WTC11 (cell line): Measurements from ENCODE around the gene TMEM234. TPM values are rescaled to one million over a fixed set of nuclear protein-coding genes. Genes with fewer than 3 reads are reported as not detected.

ENCODE experiments used
- ATAC-seq: fragments of 200-7000 bp; cut with Tn5 transposase; 2 replicates; pipeline ENCODE4 v1.10.0; 2021; ENCODE audit warnings: mild to moderate bottlenecking, moderate library complexity
- CTCF ChIA-PET: fragments of 300-600 bp; sonication (Branson Sonifier 250); formaldehyde crosslinking; loops from one replicate; lab custom pipeline; 2021; ENCODE audit warnings: antibody characterized with exemption; lab: Charles Lee
- POLR2A ChIA-PET: fragments of 350-600 bp; sonication (Branson Sonifier 250); formaldehyde crosslinking; loops from one replicate; lab custom pipeline; 2021; ENCODE audit warnings: antibody characterized with exemption; lab: Charles Lee
- DNase-seq: peaks from one replicate; pipeline ENCODE4 v3.0.0; 2021; ENCODE audit warnings: low spot score
- H3K27ac Mint-ChIP-seq: 2 replicates; pipeline ENCODE4 v1.8.0; 2021; ENCODE audit warnings: mixed read lengths
- H3K27me3 Mint-ChIP-seq: 2 replicates; pipeline ENCODE4 v1.8.0; 2021; ENCODE audit warnings: low read depth, mild to moderate bottlenecking, moderate library complexity, mixed read lengths
- H3K36me3 Mint-ChIP-seq: 2 replicates; pipeline ENCODE4 v1.8.0; 2021; ENCODE audit warnings: mixed read lengths
- H3K4me1 Mint-ChIP-seq: 2 replicates; pipeline ENCODE4 v1.8.0; 2022; ENCODE audit warnings: mixed read lengths
- H3K4me3 Mint-ChIP-seq: 2 replicates; pipeline ENCODE4 v1.8.0; 2021; ENCODE audit warnings: mild to moderate bottlenecking, moderate library complexity, mixed read lengths
- H3K9me3 Mint-ChIP-seq: 2 replicates; pipeline ENCODE4 v1.8.0; 2021; ENCODE audit warnings: mixed read lengths
- ATF1 ChIP-seq: sonication (generic); formaldehyde crosslinking; IDR thresholded peaks from 2 replicates; pipeline ENCODE4 v1.8.1; 2023; ENCODE audit warnings: mild to moderate bottlenecking, moderate library complexity, missing genetic modification reagents
- CBFB ChIP-seq: sonication (generic); formaldehyde crosslinking; IDR thresholded peaks from 2 replicates; pipeline ENCODE4 v1.8.1; 2022; ENCODE audit warnings: mild to moderate bottlenecking, low read depth, missing genetic modification reagents
- CREB1 ChIP-seq: sonication (generic); formaldehyde crosslinking; IDR thresholded peaks from 2 replicates; pipeline ENCODE4 v1.8.0; 2023; ENCODE audit warnings: mild to moderate bottlenecking, missing genetic modification reagents
- ELF4 ChIP-seq: sonication (generic); formaldehyde crosslinking; IDR thresholded peaks from 2 replicates; pipeline ENCODE4 v1.8.1; 2022; ENCODE audit warnings: low read depth, mild to moderate bottlenecking, moderate library complexity, missing genetic modification reagents
- FOXK1 ChIP-seq: sonication (generic); formaldehyde crosslinking; IDR thresholded peaks from 2 replicates; pipeline ENCODE4 v1.8.0; 2022; ENCODE audit warnings: mild to moderate bottlenecking, moderate library complexity, missing genetic modification reagents
- GABPB1 ChIP-seq: sonication (generic); formaldehyde crosslinking; IDR thresholded peaks from 2 replicates; pipeline ENCODE4 v1.8.1; 2023; ENCODE audit warnings: mild to moderate bottlenecking, missing genetic modification reagents
- HMGA2 ChIP-seq: fragments of 250-450 bp; sonication (Bioruptor Pico); IDR thresholded peaks from 2 replicates; pipeline ENCODE4 v1.4.0; 2021; ENCODE audit warnings: mild to moderate bottlenecking, moderate library complexity
- NFATC4 ChIP-seq: fragments of 250-450 bp; sonication (Bioruptor Pico); IDR thresholded peaks from 2 replicates; pipeline ENCODE4 v1.9.0; 2021; ENCODE audit warnings: mild to moderate bottlenecking
- RELA ChIP-seq: sonication (generic); formaldehyde crosslinking; IDR thresholded peaks from 2 replicates; pipeline ENCODE4 v1.8.1; 2022; ENCODE audit warnings: missing genetic modification reagents, mild to moderate bottlenecking, borderline replicate concordance
- SMAD3 ChIP-seq: sonication (generic); formaldehyde crosslinking; IDR thresholded peaks from 2 replicates; pipeline ENCODE4 v1.8.0; 2022; ENCODE audit warnings: missing genetic modification reagents, mild to moderate bottlenecking, borderline replicate concordance
- SMAD4 ChIP-seq: sonication (generic); formaldehyde crosslinking; IDR thresholded peaks from 2 replicates; pipeline ENCODE4 v1.8.0; 2022; ENCODE audit warnings: mild to moderate bottlenecking, missing genetic modification reagents
- TCF7 ChIP-seq: sonication (generic); formaldehyde crosslinking; IDR thresholded peaks from 2 replicates; pipeline ENCODE4 v1.8.0; 2022; ENCODE audit warnings: mild to moderate bottlenecking, low read depth, missing genetic modification reagents, moderate library complexity
- TP53 ChIP-seq: sonication (generic); formaldehyde crosslinking; IDR thresholded peaks from 2 replicates; pipeline ENCODE4 v1.8.1; 2023; ENCODE audit warnings: mild to moderate bottlenecking, missing genetic modification reagents
- ZNF138 ChIP-seq: sonication (generic); formaldehyde crosslinking; conservative IDR thresholded peaks from 2 replicates; pipeline ENCODE4 v1.8.1; 2022; ENCODE audit warnings: mild to moderate bottlenecking, moderate library complexity, missing genetic modification reagents
- total RNA-seq: library from RNA; stranded (reverse); gene quantifications from 3 replicates; pipeline ENCODE4 v1.2.3, GENCODE V29; 2021
- TF ChIP-seq, protein P1 (sequence below): sonication (generic); formaldehyde crosslinking; IDR thresholded peaks from 2 replicates; pipeline ENCODE4 v1.8.1; 2023; ENCODE audit warnings: mild to moderate bottlenecking, missing genetic modification reagents, moderate library complexity
- TF ChIP-seq, protein P2 (sequence below): sonication (generic); formaldehyde crosslinking; IDR thresholded peaks from 2 replicates; pipeline ENCODE4 v1.8.1; 2023; ENCODE audit warnings: mild to moderate bottlenecking, missing genetic modification reagents, borderline replicate concordance
- TF ChIP-seq, protein P3 (sequence below): sonication (generic); formaldehyde crosslinking; IDR thresholded peaks from 2 replicates; pipeline ENCODE4 v1.8.0; 2023; ENCODE audit warnings: missing genetic modification reagents, mild to moderate bottlenecking, borderline replicate concordance
- TF ChIP-seq, protein P4 (sequence below): sonication (generic); formaldehyde crosslinking; IDR thresholded peaks from 2 replicates; pipeline ENCODE4 v1.8.1; 2022; ENCODE audit warnings: low read depth, missing genetic modification reagents, borderline replicate concordance

TMEM234 gene
- total RNA-seq, 1 experiment from 2014 or later, result 11.9 TPM

DNA sequence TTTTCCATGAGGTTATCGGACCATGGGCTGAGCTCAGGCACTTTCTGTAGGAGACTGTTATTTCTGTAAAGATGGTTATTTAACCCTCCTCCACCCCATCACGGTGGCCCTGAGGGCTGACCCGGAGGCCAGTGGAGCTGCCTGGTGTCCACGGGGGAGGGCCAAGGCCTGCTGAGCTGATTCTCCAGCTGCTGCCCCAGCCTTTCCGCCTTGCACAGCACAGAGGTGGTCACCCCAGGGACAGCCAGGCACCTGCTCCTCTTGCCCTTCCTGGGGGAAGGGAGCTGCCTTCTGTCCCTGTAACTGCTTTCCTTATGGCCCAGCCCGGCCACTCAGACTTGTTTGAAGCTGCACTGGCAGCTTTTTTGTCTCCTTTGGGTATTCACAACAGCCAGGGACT lies 24.3 kb downstream of the TMEM234 start:
- H3K4me1 Mint-ChIP-seq, result peaks cover 35% of the 10 kb centered on the region
- TF ChIP-seq RELA (no peak), GABPB1 (CRISPR knock-in tag) (no peak), ATF1 (no peak), CBFB (CRISPR knock-in tag) (no peak), ELF4 (no peak), FOXK1 (CRISPR knock-in tag) (no peak), SMAD4 (no peak), TP53 (no peak), NFATC4 (CRISPR knock-in tag) (no peak), ZNF138 (CRISPR knock-in tag) (no peak), TCF7 (CRISPR knock-in tag) (no peak), SMAD3 (CRISPR knock-in tag) (no peak), CREB1 (CRISPR knock-in tag) (no peak), HMGA2 (CRISPR knock-in tag) (no peak)
- TF ChIP-seq, protein P1, sequence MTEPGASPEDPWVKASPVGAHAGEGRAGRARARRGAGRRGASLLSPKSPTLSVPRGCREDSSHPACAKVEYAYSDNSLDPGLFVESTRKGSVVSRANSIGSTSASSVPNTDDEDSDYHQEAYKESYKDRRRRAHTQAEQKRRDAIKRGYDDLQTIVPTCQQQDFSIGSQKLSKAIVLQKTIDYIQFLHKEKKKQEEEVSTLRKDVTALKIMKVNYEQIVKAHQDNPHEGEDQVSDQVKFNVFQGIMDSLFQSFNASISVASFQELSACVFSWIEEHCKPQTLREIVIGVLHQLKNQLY (CRISPR knock-in tag), result no peak
- TF ChIP-seq, protein P2, sequence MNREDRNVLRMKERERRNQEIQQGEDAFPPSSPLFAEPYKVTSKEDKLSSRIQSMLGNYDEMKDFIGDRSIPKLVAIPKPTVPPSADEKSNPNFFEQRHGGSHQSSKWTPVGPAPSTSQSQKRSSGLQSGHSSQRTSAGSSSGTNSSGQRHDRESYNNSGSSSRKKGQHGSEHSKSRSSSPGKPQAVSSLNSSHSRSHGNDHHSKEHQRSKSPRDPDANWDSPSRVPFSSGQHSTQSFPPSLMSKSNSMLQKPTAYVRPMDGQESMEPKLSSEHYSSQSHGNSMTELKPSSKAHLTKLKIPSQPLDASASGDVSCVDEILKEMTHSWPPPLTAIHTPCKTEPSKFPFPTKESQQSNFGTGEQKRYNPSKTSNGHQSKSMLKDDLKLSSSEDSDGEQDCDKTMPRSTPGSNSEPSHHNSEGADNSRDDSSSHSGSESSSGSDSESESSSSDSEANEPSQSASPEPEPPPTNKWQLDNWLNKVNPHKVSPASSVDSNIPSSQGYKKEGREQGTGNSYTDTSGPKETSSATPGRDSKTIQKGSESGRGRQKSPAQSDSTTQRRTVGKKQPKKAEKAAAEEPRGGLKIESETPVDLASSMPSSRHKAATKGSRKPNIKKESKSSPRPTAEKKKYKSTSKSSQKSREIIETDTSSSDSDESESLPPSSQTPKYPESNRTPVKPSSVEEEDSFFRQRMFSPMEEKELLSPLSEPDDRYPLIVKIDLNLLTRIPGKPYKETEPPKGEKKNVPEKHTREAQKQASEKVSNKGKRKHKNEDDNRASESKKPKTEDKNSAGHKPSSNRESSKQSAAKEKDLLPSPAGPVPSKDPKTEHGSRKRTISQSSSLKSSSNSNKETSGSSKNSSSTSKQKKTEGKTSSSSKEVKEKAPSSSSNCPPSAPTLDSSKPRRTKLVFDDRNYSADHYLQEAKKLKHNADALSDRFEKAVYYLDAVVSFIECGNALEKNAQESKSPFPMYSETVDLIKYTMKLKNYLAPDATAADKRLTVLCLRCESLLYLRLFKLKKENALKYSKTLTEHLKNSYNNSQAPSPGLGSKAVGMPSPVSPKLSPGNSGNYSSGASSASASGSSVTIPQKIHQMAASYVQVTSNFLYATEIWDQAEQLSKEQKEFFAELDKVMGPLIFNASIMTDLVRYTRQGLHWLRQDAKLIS (CRISPR knock-in tag), result no peak
- TF ChIP-seq, protein P3, sequence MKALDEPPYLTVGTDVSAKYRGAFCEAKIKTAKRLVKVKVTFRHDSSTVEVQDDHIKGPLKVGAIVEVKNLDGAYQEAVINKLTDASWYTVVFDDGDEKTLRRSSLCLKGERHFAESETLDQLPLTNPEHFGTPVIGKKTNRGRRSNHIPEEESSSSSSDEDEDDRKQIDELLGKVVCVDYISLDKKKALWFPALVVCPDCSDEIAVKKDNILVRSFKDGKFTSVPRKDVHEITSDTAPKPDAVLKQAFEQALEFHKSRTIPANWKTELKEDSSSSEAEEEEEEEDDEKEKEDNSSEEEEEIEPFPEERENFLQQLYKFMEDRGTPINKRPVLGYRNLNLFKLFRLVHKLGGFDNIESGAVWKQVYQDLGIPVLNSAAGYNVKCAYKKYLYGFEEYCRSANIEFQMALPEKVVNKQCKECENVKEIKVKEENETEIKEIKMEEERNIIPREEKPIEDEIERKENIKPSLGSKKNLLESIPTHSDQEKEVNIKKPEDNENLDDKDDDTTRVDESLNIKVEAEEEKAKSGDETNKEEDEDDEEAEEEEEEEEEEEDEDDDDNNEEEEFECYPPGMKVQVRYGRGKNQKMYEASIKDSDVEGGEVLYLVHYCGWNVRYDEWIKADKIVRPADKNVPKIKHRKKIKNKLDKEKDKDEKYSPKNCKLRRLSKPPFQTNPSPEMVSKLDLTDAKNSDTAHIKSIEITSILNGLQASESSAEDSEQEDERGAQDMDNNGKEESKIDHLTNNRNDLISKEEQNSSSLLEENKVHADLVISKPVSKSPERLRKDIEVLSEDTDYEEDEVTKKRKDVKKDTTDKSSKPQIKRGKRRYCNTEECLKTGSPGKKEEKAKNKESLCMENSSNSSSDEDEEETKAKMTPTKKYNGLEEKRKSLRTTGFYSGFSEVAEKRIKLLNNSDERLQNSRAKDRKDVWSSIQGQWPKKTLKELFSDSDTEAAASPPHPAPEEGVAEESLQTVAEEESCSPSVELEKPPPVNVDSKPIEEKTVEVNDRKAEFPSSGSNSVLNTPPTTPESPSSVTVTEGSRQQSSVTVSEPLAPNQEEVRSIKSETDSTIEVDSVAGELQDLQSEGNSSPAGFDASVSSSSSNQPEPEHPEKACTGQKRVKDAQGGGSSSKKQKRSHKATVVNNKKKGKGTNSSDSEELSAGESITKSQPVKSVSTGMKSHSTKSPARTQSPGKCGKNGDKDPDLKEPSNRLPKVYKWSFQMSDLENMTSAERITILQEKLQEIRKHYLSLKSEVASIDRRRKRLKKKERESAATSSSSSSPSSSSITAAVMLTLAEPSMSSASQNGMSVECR (CRISPR knock-in tag), result no peak
- TF ChIP-seq, protein P4, sequence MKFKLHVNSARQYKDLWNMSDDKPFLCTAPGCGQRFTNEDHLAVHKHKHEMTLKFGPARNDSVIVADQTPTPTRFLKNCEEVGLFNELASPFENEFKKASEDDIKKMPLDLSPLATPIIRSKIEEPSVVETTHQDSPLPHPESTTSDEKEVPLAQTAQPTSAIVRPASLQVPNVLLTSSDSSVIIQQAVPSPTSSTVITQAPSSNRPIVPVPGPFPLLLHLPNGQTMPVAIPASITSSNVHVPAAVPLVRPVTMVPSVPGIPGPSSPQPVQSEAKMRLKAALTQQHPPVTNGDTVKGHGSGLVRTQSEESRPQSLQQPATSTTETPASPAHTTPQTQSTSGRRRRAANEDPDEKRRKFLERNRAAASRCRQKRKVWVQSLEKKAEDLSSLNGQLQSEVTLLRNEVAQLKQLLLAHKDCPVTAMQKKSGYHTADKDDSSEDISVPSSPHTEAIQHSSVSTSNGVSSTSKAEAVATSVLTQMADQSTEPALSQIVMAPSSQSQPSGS, result no peak
- TF ChIP-seq, all 79 proteins: peak for 0
- ChIA-PET POLR2A (interaction anchor here (0.6 to 1.7 kb wide), 5 partner anchors 10 to 204 kb away, joined by 3 to 5 read pairs (median 4); partner anchors contain the start of gene TXLNA), CTCF (interaction anchor here (2.1 kb wide), 1 partner anchor 18 kb away, joined by 12 read pairs; no protein-coding TSS in a partner anchor)
- Mint-ChIP-seq H3K36me3 (peaks cover 47% of the 10 kb centered on the region), H3K9me3 (no peaks in the 10 kb centered on the region), H3K27me3 (peaks cover 2% of the 10 kb centered on the region; the same call in 1 of the 2 replicates), H3K27ac (0 out of 2 replicates have a peak overlapping the region, but pooled peaks have one; percentile 61), H3K4me3 (no peak overlapping the region)
- DNase-seq (no peak), ATAC-seq (no peak)
